ENCODE results near the gene ST8SIA4. TPM values are rescaled to one million over a fixed set of nuclear protein-coding genes. Genes with fewer than 3 reads are reported as not detected.

The ST8SIA4 gene
- total and polyA plus RNA-seq, 2 donors (not counting 1 experiment from before 2014, with no cell fraction given), result 9.5 to 42.6 TPM

DNA sequence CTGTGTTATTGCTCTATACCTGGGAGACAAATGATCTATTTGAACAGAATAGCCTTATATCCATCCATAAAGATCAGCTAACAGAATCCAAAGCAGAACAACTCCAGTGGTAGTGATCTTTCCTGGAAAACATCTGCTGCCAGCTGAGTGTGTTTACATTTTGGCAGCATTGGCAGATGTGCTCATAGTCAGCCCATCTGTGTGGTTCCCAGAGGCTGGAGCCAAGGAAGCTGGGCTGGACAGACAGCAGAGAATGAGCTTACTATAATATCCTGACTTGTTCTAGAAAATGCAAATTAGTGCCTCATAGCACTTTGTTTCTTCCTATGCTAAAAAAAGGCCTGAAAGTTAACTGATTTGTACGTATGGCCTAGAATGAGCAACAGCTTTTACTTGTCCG, 99.7 kb downstream of the ST8SIA4 start:
- H3K9me3 Mint-ChIP-seq (ENCODE audit: insufficient read depth), result peaks cover 6% of the 10 kb centered on the region
- intact Hi-C loops (cut with micrococcal nuclease), result loop anchor here (5.0 kb wide), 1 partner anchor 46 kb away; no protein-coding TSS in a partner anchor
- Histone ChIP-seq H3K4me2 (replicated peaks; ENCODE audit: low read depth, low read length, poor library complexity, severe bottlenecking) (no peak overlapping the region), H3K4me3 (ENCODE audit: control extremely low read depth in 1 of 5, extremely low read depth in 1 of 5, insufficient read depth in 1 of 5, low read depth in 2 of 5, low read length in 4 of 5) (no peak overlapping the region), H3K27ac (ENCODE audit: low read length in 2 of 2) (no peak overlapping the region), H4K20me1 (ENCODE audit: control insufficient read depth, insufficient read depth, low read length, poor library complexity, severe bottlenecking) (no peaks in the 10 kb centered on the region), H2AFZ (ENCODE audit: insufficient read depth, low read depth, low read length, poor library complexity, severe bottlenecking) (no peak overlapping the region), H3K4me1 (ENCODE audit: control insufficient read depth in 2 of 2, insufficient read depth in 2 of 2, low read length in 2 of 2) (peaks cover 0 to 9% of the 10 kb centered on the region in 2 donors), H3K36me3 (replicated peaks in 1 of 2; ENCODE audit: control extremely low read depth in 1 of 2, control insufficient read depth in 1 of 2, extremely low read depth in 1 of 2, insufficient read depth in 2 of 2, low read length in 1 of 2) (no peaks in the 10 kb centered on the region), H3K9me3 (ENCODE audit: control extremely low read depth in 1 of 3, control insufficient read depth in 2 of 3, insufficient read depth in 1 of 3, low read length in 2 of 3) (peaks cover 0 to 7% (median 0%) of the 10 kb centered on the region in 3 donors), H3K9ac (ENCODE audit: low read length) (no peak overlapping the region), H3K27me3 (replicated peaks in 1 of 4; ENCODE audit: control extremely low read depth in 1 of 4, control insufficient read depth in 3 of 4, insufficient read depth in 4 of 4, low read length in 3 of 4) (no peaks in the 10 kb centered on the region), H3K79me2 (ENCODE audit: control insufficient read depth, insufficient read depth, low read length) (no peaks in the 10 kb centered on the region)
- H3K27ac Mint-ChIP-seq, result peak overlapping the region; percentile 27
- peaks cover 20% of the 10 kb centered on the region for H3K4me1 Mint-ChIP-seq
- TF ChIP-seq, protein P1, sequence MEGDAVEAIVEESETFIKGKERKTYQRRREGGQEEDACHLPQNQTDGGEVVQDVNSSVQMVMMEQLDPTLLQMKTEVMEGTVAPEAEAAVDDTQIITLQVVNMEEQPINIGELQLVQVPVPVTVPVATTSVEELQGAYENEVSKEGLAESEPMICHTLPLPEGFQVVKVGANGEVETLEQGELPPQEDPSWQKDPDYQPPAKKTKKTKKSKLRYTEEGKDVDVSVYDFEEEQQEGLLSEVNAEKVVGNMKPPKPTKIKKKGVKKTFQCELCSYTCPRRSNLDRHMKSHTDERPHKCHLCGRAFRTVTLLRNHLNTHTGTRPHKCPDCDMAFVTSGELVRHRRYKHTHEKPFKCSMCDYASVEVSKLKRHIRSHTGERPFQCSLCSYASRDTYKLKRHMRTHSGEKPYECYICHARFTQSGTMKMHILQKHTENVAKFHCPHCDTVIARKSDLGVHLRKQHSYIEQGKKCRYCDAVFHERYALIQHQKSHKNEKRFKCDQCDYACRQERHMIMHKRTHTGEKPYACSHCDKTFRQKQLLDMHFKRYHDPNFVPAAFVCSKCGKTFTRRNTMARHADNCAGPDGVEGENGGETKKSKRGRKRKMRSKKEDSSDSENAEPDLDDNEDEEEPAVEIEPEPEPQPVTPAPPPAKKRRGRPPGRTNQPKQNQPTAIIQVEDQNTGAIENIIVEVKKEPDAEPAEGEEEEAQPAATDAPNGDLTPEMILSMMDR (IDR thresholded peaks at IDR 0.05), result no peak
- TF ChIP-seq EZH2 (IDR thresholded peaks at IDR 0.05; ENCODE audit: borderline replicate concordance, insufficient read depth, low read depth, low read length, poor library complexity, severe bottlenecking), result no peak
- WGBS (ENCODE audit: insufficient coverage), result no CpG with 5 or more reads among the region's 2 CpGs
- POLR2A ChIA-PET, result no interaction called here
- H3K27me3 Mint-ChIP-seq, result no peaks in the 10 kb centered on the region
- DNase-seq, result no peak
- no peak for ATAC-seq (ENCODE audit: low read depth)
- CTCF ChIA-PET, result no interaction called here
- H3K4me3 Mint-ChIP-seq, result no peak overlapping the region

DNA sequence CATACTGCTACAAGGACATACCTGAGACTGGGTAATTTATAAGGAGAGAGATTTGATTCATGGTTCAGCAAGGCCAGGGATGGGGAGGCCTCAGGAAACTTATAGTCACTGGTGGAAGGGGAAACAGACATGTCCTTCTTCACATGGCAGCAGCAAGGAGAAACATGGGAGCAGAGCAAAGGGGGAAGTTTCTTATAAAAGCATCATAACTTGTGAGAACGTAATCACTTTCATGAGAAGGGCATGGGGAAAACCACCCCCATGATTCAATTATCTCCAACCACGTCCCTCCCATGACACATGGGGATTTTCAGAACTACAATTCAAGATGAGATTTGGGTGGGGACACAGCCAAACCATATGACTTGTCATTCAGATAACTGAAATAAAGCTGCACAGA, 100.9 kb downstream of the ST8SIA4 start:
- Histone ChIP-seq H3K36me3 (replicated peaks in 1 of 2; ENCODE audit: control extremely low read depth in 1 of 2, control insufficient read depth in 1 of 2, extremely low read depth in 1 of 2, insufficient read depth in 2 of 2, low read length in 1 of 2) (no peaks in the 10 kb centered on the region), H3K4me2 (replicated peaks; ENCODE audit: low read depth, low read length, poor library complexity, severe bottlenecking) (no peak overlapping the region), H4K20me1 (ENCODE audit: control insufficient read depth, insufficient read depth, low read length, poor library complexity, severe bottlenecking) (no peaks in the 10 kb centered on the region), H3K79me2 (ENCODE audit: control insufficient read depth, insufficient read depth, low read length) (no peaks in the 10 kb centered on the region), H3K4me3 (ENCODE audit: control extremely low read depth in 1 of 5, extremely low read depth in 1 of 5, insufficient read depth in 1 of 5, low read depth in 2 of 5, low read length in 4 of 5) (no peak overlapping the region), H2AFZ (ENCODE audit: insufficient read depth, low read depth, low read length, poor library complexity, severe bottlenecking) (no peak overlapping the region), H3K4me1 (ENCODE audit: control insufficient read depth in 2 of 2, insufficient read depth in 2 of 2, low read length in 2 of 2) (peaks cover 0 to 9% of the 10 kb centered on the region in 2 donors), H3K9me3 (ENCODE audit: control extremely low read depth in 1 of 3, control insufficient read depth in 2 of 3, insufficient read depth in 1 of 3, low read length in 2 of 3) (peaks cover 0 to 7% (median 0%) of the 10 kb centered on the region in 3 donors), H3K9ac (ENCODE audit: low read length) (no peak overlapping the region), H3K27ac (ENCODE audit: low read length in 2 of 2) (no peak overlapping the region), H3K27me3 (replicated peaks in 1 of 4; ENCODE audit: control extremely low read depth in 1 of 4, control insufficient read depth in 3 of 4, insufficient read depth in 4 of 4, low read length in 3 of 4) (no peaks in the 10 kb centered on the region)
- 88% methylated on average over 1 of the region's 2 CpGs for WGBS (ENCODE audit: insufficient coverage)
- ChIA-PET POLR2A (no interaction called here), CTCF (interaction anchor here (1.8 kb wide), 1 partner anchor 101 kb away, joined by 4 read pairs; the partner anchor contains the start of gene ST8SIA4)
- Mint-ChIP-seq H3K27me3 (no peaks in the 10 kb centered on the region), H3K4me1 (peaks cover 20% of the 10 kb centered on the region), H3K9me3 (ENCODE audit: insufficient read depth) (peaks cover 6% of the 10 kb centered on the region), H3K4me3 (no peak overlapping the region), H3K27ac (no peak overlapping the region)
- TF ChIP-seq, protein P1 (IDR thresholded peaks at IDR 0.05), result no peak
- no peak for TF ChIP-seq EZH2 (IDR thresholded peaks at IDR 0.05; ENCODE audit: borderline replicate concordance, insufficient read depth, low read depth, low read length, poor library complexity, severe bottlenecking)
- DNase-seq, result no peak
- no peak for ATAC-seq (ENCODE audit: low read depth)
- intact Hi-C loops (cut with micrococcal nuclease), result loop anchor here (5.0 kb wide), 1 partner anchor 45 kb away; no protein-coding TSS in a partner anchor

Data from B cell (primary cell).